ENCODE results near the gene PLCB1.
"Not testable (repeated sequence)": the region's sequence is repeated elsewhere in the genome, so short reads cannot be mapped to it uniquely, and the experiment has no call there.

Gene PLCB1

GRCh38 chr20:8457978-8458377 lies 325.9 kb downstream of the PLCB1 start:
- no peak for DNase-seq

- no peak for DNase-seq
These were observed 329.1 kb downstream of the PLCB1 start for GRCh38 chr20:8461186-8461585.

GRCh38 chr20:8464368-8464767 lies 332.3 kb downstream of the PLCB1 start:
- DNase-seq = no peak

GRCh38 chr20:8466781-8467180 lies 334.7 kb downstream of the PLCB1 start:
- DNase-seq = not testable (repeated sequence)

- DNase-seq = no peak
These were observed 338.1 kb downstream of the PLCB1 start for GRCh38 chr20:8470156-8470555.

GRCh38 chr20:8471465-8471864 lies 339.4 kb downstream of the PLCB1 start:
- no peak for DNase-seq

GRCh38 chr20:8473459-8473858 lies 341.4 kb downstream of the PLCB1 start:
- no peak for DNase-seq

GRCh38 chr20:8474027-8474668 lies 342.1 kb downstream of the PLCB1 start:
- DNase-seq = no peak

GRCh38 chr20:8476021-8476420 lies 344.0 kb downstream of the PLCB1 start:
- no peak for DNase-seq

- DNase-seq = no peak
These were observed 348.5 kb downstream of the PLCB1 start for GRCh38 chr20:8480597-8480996.

GRCh38 chr20:8487696-8488095 lies 355.6 kb downstream of the PLCB1 start:
- no peak for DNase-seq

- DNase-seq = no peak
These were observed 357.2 kb downstream of the PLCB1 start for GRCh38 chr20:8489094-8489883.

- no peak for DNase-seq
These were observed 358.2 kb downstream of the PLCB1 start for GRCh38 chr20:8490076-8490830.

GRCh38 chr20:8492173-8492572 lies 360.1 kb downstream of the PLCB1 start:
- DNase-seq = no peak

GRCh38 chr20:8498571-8498970 lies 366.5 kb downstream of the PLCB1 start:
- DNase-seq = no peak

GRCh38 chr20:8504030-8504429 lies 372.0 kb downstream of the PLCB1 start:
- DNase-seq = no peak

GRCh38 chr20:8505476-8506200 lies 373.6 kb downstream of the PLCB1 start:
- no peak for DNase-seq

GRCh38 chr20:8507231-8507630 lies 375.2 kb downstream of the PLCB1 start:
- DNase-seq = no peak

- no peak for DNase-seq
These were observed 377.7 kb downstream of the PLCB1 start for GRCh38 chr20:8509809-8510208.

GRCh38 chr20:8510808-8511207 lies 378.7 kb downstream of the PLCB1 start:
- no peak for DNase-seq

GRCh38 chr20:8512003-8512402 lies 379.9 kb downstream of the PLCB1 start:
- DNase-seq = no peak

- no peak for DNase-seq
These were observed 383.9 kb downstream of the PLCB1 start for GRCh38 chr20:8515810-8516435.

- DNase-seq = no peak
These were observed 386.8 kb downstream of the PLCB1 start for GRCh38 chr20:8518878-8519277.
